CD4-positive, alpha-beta T cell (primary cell): Measurements from ENCODE around the gene VRK2. TPM values are rescaled to one million over a fixed set of nuclear protein-coding genes. Genes with fewer than 3 reads are reported as not detected.
"Not testable (repeated sequence)": the region's sequence is repeated elsewhere in the genome, so short reads cannot be mapped to it uniquely, and the experiment has no call there.

Experiments used
- ATAC-seq: fragments of 200-7000 bp; cut with Tn5 transposase; one replicate; pipeline ENCODE4 v1.10.0; 2022; ENCODE audit warnings: mild to moderate bottlenecking; ENCODE audit not compliant: poor library complexity
- CTCF ChIA-PET: fragments of 350-600 bp; sonication (Branson Sonifier 250); formaldehyde crosslinking; loops from one replicate; lab custom pipeline; 2021; ENCODE audit warnings: antibody characterized with exemption, inconsistent platforms; lab: Charles Lee
- POLR2A ChIA-PET: fragments of 350-600 bp; sonication (Branson Sonifier 250); formaldehyde crosslinking; loops from one replicate; lab custom pipeline; 2021; ENCODE audit warnings: antibody characterized with exemption, inconsistent platforms; lab: Charles Lee
- DNase-seq, 14 experiments: peaks; one replicate each; pipeline ENCODE4 v3.0.0-alpha.2; 2013 to 2020; ENCODE audit warnings: mixed read lengths in 2 of 14
- H3K27ac ChIP-seq, 2 donors: one replicate each; pipeline versions ENCODE4 v1.5.1 to v1.7.0; 2013; ENCODE audit warnings: low read length in 2 of 2, low read depth in 1 of 2, mild to moderate bottlenecking in 1 of 2
- H3K27me3 ChIP-seq, 2 experiments: 1 replicate in 1 of 2; 2 replicates in 1 of 2; pipeline versions ENCODE4 v1.6.1 to v1.7.0; 2013; ENCODE audit warnings: low read length in 2 of 2, control low read depth in 1 of 2, mild to moderate bottlenecking in 1 of 2, moderate library complexity in 1 of 2; ENCODE audit not compliant: insufficient read depth in 2 of 2, control insufficient read depth in 1 of 2
- H3K36me3 ChIP-seq: one replicate; pipeline ENCODE4 v1.6.1; 2013; ENCODE audit warnings: low read length, control low read depth; ENCODE audit not compliant: insufficient read depth
- H3K4me1 ChIP-seq: one replicate; pipeline ENCODE4 v1.6.1; 2013; ENCODE audit warnings: low read length, control low read depth; ENCODE audit not compliant: insufficient read depth
- H3K4me3 ChIP-seq: one replicate; pipeline ENCODE4 v1.5.1; 2013; ENCODE audit warnings: mild to moderate bottlenecking, low read length, moderate library complexity
- H3K9me3 ChIP-seq, 2 experiments: 1 replicate in 1 of 2; 2 replicates in 1 of 2; pipeline versions ENCODE4 v1.6.1 to v1.7.0; 2013; ENCODE audit warnings: low read length in 2 of 2, mild to moderate bottlenecking in 2 of 2, control low read depth in 1 of 2, moderate library complexity in 1 of 2; ENCODE audit not compliant: control insufficient read depth in 1 of 2, insufficient read depth in 1 of 2
- H3K27ac Mint-ChIP-seq: one replicate; pipeline ENCODE4 v1.8.0; 2020; ENCODE audit warnings: mixed read lengths
- H3K27me3 Mint-ChIP-seq: one replicate; pipeline ENCODE4 v1.8.0; 2021; ENCODE audit warnings: mixed read lengths
- H3K36me3 Mint-ChIP-seq: one replicate; pipeline ENCODE4 v1.8.0; 2021; ENCODE audit warnings: low read depth, mixed read lengths
- H3K4me1 Mint-ChIP-seq: one replicate; pipeline ENCODE4 v1.8.0; 2021; ENCODE audit warnings: low read depth, mixed read lengths
- H3K4me3 Mint-ChIP-seq: one replicate; pipeline ENCODE4 v1.8.0; 2020; ENCODE audit warnings: mild to moderate bottlenecking, mixed read lengths
- H3K9me3 Mint-ChIP-seq: one replicate; pipeline ENCODE4 v1.8.0; 2020; ENCODE audit warnings: mixed read lengths
- intact Hi-C, 2 experiments: fragments of 100-400 bp; cut with DNase I in 1 of 2; cut with micrococcal nuclease in 1 of 2; formaldehyde crosslinking; loops; one replicate each; pipeline versions ENCODE4 v1.15.1 to v1.9.0; 2023 to 2025; cut with DNase I, micrococcal nuclease
- total RNA-seq, 174 experiments: library from RNA in 2 of 174; stranded (reverse) in 2 of 174; gene quantifications; one replicate each; pipeline ENCODE4 v1.2.3 and lab custom pipeline; 2021 to 2026
- TF ChIP-seq, protein P1 (sequence below): fragments of 200-600 bp; IDR thresholded peaks from one replicate; pipeline ENCODE4 v1.8.0; 2022; ENCODE audit warnings: antibody characterized with exemption, mild to moderate bottlenecking

Gene VRK2
- total RNA-seq, 2 experiments from 2014 or later, result 11.1 to 11.5 TPM

- H3K27me3 ChIP-seq, intact Hi-C loops, H3K4me1 Mint-ChIP-seq, ATAC-seq, H3K4me3 Mint-ChIP-seq, H3K27ac ChIP-seq, H3K4me3 ChIP-seq, POLR2A ChIA-PET, H3K4me1 ChIP-seq, H3K9me3 Mint-ChIP-seq, DNase-seq, H3K27me3 Mint-ChIP-seq, CTCF ChIA-PET, H3K27ac Mint-ChIP-seq, H3K36me3 Mint-ChIP-seq, H3K9me3 ChIP-seq, H3K36me3 ChIP-seq: not testable (repeated sequence)
These were observed 133.6 kb downstream of the VRK2 start for GRCh38 chr2:58180175-58180574.

GRCh38 chr2:58180635-58181034 lies 134.0 kb downstream of the VRK2 start:
- Histone ChIP-seq H3K4me3 (no peak overlapping the region), H3K36me3 (no peaks in the 10 kb centered on the region), H3K27me3 (no peaks in the 10 kb centered on the region), H3K27ac (no peak overlapping the region), H3K4me1 (no peaks in the 10 kb centered on the region), H3K9me3 (no peaks in the 10 kb centered on the region)
- Mint-ChIP-seq H3K9me3 (peaks cover 3% of the 10 kb centered on the region), H3K27me3 (no peaks in the 10 kb centered on the region), H3K4me1 (no peaks in the 10 kb centered on the region), H3K27ac (no peak overlapping the region), H3K36me3 (no peaks in the 10 kb centered on the region), H3K4me3 (no peak overlapping the region)
- no peak for DNase-seq
- intact Hi-C loops, result no loop called here
- CTCF ChIA-PET, result no interaction called here
- no peak for ATAC-seq
- TF ChIP-seq, protein P1, sequence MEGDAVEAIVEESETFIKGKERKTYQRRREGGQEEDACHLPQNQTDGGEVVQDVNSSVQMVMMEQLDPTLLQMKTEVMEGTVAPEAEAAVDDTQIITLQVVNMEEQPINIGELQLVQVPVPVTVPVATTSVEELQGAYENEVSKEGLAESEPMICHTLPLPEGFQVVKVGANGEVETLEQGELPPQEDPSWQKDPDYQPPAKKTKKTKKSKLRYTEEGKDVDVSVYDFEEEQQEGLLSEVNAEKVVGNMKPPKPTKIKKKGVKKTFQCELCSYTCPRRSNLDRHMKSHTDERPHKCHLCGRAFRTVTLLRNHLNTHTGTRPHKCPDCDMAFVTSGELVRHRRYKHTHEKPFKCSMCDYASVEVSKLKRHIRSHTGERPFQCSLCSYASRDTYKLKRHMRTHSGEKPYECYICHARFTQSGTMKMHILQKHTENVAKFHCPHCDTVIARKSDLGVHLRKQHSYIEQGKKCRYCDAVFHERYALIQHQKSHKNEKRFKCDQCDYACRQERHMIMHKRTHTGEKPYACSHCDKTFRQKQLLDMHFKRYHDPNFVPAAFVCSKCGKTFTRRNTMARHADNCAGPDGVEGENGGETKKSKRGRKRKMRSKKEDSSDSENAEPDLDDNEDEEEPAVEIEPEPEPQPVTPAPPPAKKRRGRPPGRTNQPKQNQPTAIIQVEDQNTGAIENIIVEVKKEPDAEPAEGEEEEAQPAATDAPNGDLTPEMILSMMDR, result no peak
- POLR2A ChIA-PET, result no interaction called here

- H3K4me1 Mint-ChIP-seq, result no peaks in the 10 kb centered on the region
- H3K27me3 ChIP-seq, result no peaks in the 10 kb centered on the region
- no peak overlapping the region for H3K27ac Mint-ChIP-seq
- no peaks in the 10 kb centered on the region for H3K4me1 ChIP-seq
- H3K36me3 Mint-ChIP-seq, result no peaks in the 10 kb centered on the region
- H3K36me3 ChIP-seq, result no peaks in the 10 kb centered on the region
- ChIA-PET POLR2A (no interaction called here), CTCF (no interaction called here)
- peaks cover 3% of the 10 kb centered on the region for H3K9me3 Mint-ChIP-seq
- H3K4me3 ChIP-seq, result no peak overlapping the region
- H3K9me3 ChIP-seq, result no peaks in the 10 kb centered on the region
- ATAC-seq (no peak), DNase-seq (no peak)
- no peaks in the 10 kb centered on the region for H3K27me3 Mint-ChIP-seq
- TF ChIP-seq, protein P1, result no peak
- no peak overlapping the region for H3K27ac ChIP-seq
- H3K4me3 Mint-ChIP-seq, result no peak overlapping the region
- intact Hi-C loops, result no loop called here
These were observed 135.9 kb downstream of the VRK2 start for GRCh38 chr2:58182527-58182926.

GRCh38 chr2:58186501-58186900 lies 139.9 kb downstream of the VRK2 start:
- H3K27ac Mint-ChIP-seq, result no peak overlapping the region
- no peaks in the 10 kb centered on the region for H3K4me1 Mint-ChIP-seq
- H3K4me3 Mint-ChIP-seq, result no peak overlapping the region
- H3K27me3 Mint-ChIP-seq, result no peaks in the 10 kb centered on the region
- intact Hi-C loops, result no loop called here
- no peak overlapping the region for H3K27ac ChIP-seq
- TF ChIP-seq, protein P1, result no peak
- DNase-seq (no peak), ATAC-seq (no peak)
- H3K36me3 Mint-ChIP-seq, result no peaks in the 10 kb centered on the region
- no peaks in the 10 kb centered on the region for H3K4me1 ChIP-seq
- no peak overlapping the region for H3K4me3 ChIP-seq
- H3K9me3 Mint-ChIP-seq, result no peaks in the 10 kb centered on the region
- H3K36me3 ChIP-seq, result no peaks in the 10 kb centered on the region
- no peaks in the 10 kb centered on the region for H3K27me3 ChIP-seq
- ChIA-PET CTCF (no interaction called here), POLR2A (no interaction called here)
- H3K9me3 ChIP-seq, result no peaks in the 10 kb centered on the region

DNA sequence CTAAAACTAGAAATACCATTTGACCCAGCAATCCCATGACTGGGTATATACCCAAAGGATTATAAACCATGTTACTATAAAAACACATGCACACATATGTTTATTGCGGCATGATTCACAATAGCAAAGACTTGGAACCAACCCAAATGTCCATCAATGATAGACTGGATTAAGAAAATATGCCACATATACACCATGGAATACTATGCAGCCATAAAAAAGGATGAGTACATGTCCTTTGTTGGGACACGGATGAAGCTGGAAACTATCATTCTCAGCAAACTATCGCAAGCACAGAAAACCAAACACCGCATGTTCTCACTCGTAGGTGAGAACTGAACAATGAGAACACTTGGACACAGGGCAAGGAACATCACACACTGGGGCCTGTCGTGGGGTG lies 140.4 kb downstream of the VRK2 start:
- H3K36me3 ChIP-seq, CTCF ChIA-PET: not testable (repeated sequence)

More for the DNA sequence above, 140.4 kb downstream of the VRK2 start:
- H3K9me3 ChIP-seq, intact Hi-C loops, H3K4me1 ChIP-seq, H3K9me3 Mint-ChIP-seq, H3K27me3 ChIP-seq, H3K4me3 ChIP-seq, H3K27ac Mint-ChIP-seq, H3K27ac ChIP-seq, H3K36me3 Mint-ChIP-seq, H3K4me3 Mint-ChIP-seq, H3K4me1 Mint-ChIP-seq, H3K27me3 Mint-ChIP-seq, ATAC-seq, DNase-seq, POLR2A ChIA-PET: not testable (repeated sequence)
